GM21723 (cell line): Measurements from ENCODE around the gene SYNPO2.
"Not testable (repeated sequence)": the region's sequence is repeated elsewhere in the genome, so short reads cannot be mapped to it uniquely, and the experiment has no call there.

Experiments used
- ATAC-seq: cut with Tn5 transposase; IDR thresholded peaks from one replicate; pipeline ENCODE4 v1.9.1; 2021; ENCODE audit warnings: mild to moderate bottlenecking, moderate library complexity; ENCODE audit not compliant: unreplicated experiment

SYNPO2 gene

DNA sequence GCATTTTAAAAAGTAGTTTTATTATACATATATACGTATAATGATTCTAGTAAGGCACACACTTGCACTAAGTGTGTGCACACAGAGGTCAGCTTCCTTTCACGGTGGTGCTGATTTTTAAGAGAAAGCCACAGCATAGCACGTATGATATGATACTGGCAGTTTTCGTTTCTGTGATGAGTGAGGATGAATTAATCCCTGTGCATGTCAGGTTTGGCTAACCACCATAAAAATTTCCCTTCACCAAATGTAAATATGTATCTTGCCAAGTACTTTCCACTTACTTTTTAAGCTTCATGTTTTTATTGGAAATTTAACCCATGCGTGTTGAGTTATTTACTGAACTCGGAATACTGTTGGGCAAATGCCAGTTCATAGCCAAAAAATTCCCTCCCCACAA is 84.6 kb downstream of the SYNPO2 start:
- no peak for ATAC-seq

DNA sequence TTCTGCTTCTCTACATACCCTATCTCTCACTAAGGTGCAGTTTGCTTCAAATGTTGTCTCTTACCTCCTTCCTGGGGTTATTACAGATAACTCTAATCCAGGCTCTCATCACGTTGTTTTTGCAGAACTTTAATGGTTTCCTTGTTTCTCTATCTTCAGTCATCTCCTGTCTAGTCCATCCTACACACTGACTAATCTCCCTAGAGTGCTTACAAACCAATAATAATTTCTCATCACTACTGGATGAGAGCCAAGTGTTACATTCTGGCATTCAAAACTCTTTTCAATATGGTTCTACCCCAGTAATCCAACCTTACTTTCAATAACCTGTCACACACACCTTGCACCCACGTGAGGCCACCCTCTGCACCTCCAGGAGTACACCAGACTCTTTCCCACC is 86.1 kb downstream of the SYNPO2 start:
- ATAC-seq = no peak

DNA sequence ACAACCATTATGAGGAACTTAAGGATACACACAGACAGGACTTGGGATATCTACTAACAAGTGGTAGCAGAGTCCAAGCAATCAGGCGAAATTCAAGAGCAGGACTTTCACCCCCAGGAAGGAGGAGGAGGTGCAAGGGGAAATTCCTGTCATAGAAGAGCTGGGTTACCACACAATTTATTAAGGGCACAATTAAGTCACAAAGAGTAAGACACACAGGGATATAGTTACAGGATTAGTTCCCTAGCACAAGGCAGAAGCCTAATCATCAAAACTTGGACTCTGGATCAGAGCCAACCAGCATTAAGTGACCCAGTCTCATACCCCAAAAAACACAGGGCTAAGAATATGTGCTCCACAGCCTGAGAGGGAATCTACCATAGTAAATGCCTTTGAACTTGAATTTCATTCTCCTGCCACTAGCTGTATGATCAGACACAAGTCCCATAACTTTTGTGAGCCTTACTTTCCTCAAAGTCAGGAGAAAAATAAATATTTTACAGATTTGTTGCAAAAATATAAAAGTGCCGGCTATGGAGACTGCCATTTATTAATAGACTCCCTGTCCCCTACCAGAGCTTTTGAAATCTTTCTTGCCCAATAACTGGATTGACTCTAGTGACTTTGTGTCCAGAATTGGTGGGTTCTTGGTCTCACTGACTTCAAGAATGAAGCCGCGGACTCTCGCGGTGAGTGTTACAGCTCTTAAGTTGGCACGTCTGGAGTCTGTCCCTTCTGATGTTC is 87.0 kb downstream of the SYNPO2 start:
- ATAC-seq = no peak

DNA sequence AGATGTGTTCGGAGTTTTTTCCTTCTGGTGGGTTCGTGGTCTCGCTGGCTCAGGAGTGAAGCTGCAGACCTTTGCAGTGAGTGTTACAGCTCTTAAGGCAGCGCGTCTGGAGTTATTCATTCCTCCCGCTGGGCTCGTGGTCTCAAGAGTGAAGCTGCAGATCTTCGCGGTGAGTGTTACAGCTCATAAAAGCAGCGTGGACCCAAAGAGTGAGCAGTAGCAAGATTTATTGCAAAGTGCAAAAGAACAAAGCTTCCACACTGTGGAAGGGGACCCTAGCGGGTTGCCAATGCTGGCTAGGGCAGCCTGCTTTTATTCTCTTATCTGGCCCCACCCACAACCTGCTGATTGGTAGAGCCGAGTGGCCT is 87.5 kb downstream of the SYNPO2 start:
- not testable (repeated sequence) for ATAC-seq

DNA sequence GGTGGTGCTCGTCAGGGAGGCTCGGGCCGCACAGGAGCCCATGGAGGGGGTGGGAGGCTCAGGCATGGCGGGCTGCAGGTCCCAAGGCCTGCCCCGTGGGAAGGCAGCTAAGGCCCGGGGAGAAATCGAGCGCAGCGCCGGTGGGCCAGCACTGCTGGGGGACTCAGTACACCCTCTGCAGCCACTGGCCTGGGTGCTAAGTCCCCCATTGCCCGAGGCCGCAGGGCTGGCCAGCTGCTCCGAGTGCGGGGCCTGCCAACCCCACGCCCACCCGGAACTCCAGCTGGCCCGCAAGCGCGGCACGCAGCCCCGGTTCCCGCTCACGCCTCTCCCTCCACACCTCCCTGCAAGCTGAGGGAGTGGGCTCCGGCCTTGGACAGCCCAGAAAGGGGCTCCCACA is 88.4 kb downstream of the SYNPO2 start:
- ATAC-seq = not testable (repeated sequence)

DNA sequence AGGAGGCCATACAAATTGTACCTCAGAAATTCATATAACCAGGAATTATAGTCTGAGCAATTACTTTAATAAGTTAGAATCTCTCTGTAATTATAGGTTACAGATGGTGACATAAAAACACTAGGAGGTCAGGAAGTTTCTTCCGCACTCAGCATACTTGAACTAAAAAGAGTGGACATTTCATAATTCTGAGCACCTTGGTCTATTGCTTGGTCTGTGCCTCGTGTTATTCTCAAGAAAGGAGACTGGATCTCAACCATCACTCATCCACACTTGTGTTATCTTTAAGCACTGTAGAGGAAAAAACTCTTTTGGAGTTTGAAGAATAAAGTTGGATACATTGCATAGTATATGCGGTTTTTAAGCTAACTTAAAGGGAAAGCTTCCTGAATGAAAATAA is 91.1 kb downstream of the SYNPO2 start:
- no peak for ATAC-seq

DNA sequence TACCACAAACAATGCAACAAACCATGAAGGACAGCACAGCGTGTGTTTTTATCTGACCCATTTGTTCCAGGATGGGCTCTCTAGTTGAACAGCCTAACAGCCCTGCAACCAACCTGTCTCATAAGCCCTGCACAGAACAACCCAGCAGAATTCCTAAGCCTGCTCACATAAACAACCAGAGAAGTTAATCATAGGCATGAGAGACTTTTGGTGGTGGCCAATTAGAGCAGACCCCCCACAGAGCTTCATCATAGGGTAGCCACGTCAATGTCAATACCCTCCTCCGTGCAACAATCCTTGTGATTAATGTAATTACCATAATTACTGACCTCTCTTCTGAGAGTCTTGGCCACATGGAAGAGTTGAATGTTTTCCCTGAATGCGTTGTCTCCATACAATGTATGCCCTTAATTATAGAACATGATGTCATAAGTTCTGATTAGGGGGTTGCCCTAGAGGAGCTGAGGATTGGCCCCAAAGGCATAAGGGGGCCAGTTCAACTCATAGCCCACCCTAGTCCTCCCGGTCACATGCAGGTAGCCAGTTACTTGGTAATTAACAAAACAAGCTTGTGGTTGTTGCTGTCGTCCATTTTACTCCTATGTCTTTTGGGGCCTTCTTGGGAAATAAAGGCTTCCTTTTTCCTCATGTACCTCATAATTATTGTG is 92.7 kb downstream of the SYNPO2 start:
- no peak for ATAC-seq

DNA sequence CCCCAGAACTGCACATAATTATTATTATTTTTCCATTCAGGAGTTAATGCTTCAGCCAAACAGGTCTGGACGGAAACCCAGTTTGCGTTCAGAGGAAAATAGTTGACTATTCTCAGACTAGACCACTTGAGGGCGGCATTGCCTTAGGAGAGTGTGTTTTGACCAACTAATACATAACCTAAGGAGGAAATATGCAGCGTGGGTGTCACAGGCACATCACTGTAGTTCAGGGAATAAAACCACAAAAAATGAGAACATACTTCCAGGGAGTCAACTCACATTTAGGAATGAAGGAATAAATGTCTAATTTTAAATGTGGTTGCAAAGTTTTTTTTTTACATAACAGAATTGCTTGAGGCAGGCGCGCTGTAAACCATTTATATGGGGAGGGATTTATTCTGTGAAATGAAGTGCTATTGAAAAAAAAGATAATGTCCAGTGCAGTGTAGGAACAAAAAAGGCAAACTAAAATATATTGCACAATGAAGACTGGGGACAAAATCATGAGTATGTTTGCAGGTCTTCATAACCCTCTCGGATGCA is 93.3 kb downstream of the SYNPO2 start:
- peak; percentile 94 for ATAC-seq

DNA sequence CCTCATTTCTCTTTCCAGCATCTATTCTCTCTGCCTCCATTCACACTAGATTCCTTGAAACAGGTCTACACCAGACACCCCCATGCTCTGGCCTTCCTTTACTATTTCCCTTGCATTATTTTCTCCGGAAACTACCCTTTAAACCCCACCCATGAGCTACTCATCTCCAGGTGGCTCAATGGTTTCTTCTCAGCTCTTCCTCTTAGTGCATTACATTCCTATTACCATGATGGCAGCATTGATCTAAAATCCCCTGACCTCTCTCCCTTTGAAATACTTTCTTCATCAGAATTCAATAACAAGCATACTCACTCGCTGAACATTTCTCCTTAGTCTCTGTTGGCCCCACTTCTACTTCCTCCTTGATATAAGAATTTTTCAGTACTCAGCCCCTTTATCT is 94.6 kb downstream of the SYNPO2 start:
- no peak for ATAC-seq

DNA sequence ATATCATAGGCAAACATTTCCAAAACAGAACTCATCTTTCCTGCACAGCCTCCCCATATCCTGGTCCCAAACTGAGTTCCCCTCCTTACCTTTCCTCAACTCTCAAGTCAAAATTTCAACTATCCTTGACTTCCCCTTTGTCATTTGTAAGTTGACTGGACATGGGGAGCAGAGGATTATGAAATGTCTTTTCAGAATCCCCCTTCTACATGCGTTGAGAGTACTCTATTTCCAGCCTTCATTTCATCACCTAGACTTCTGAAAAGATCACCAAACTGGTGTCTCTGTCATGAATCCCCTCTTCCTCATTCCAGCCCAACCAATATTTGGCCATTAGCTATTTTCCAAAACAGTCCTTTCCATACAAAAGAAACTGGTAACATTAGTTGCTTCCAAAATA is 95.2 kb downstream of the SYNPO2 start:
- ATAC-seq = no peak

DNA sequence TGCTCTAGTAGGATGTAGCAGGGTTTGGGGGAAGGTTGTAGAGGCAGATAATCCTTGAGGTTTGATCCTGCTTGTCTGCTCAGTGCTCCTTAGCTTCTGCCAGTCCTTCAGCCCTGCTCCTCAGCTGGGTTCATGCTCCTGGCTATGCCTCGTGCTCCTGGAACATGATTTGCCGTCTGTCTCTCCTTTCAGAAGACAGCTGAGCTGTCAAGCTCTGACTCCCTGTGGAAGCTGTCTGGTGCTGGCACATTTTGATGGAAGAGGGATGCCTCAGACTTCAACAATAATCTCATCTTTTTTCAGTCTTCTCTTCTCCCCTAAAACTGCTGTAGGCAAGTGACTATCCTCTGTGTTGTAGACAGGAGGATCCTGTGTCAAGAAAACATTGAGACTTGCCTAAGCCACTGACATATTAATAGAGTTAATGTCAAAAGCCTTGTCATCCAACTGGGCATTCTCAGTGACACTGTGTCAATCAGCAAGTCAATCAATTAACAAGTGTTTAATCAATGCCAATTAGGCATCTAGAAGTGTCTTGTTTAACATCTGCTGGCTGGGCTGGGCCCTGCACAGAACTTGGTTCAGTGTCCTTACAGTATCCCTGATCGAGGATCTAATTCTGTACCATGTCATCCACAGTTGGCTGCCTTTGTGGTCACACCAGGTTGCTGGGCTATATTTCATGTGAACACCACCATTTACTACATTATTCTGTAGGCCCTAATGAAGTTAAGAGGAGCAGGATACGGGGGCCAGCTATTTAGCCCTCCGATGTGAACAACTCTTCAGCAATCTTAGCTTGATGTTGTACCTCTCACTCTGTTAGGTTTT is 96.7 kb downstream of the SYNPO2 start:
- ATAC-seq = no peak

DNA sequence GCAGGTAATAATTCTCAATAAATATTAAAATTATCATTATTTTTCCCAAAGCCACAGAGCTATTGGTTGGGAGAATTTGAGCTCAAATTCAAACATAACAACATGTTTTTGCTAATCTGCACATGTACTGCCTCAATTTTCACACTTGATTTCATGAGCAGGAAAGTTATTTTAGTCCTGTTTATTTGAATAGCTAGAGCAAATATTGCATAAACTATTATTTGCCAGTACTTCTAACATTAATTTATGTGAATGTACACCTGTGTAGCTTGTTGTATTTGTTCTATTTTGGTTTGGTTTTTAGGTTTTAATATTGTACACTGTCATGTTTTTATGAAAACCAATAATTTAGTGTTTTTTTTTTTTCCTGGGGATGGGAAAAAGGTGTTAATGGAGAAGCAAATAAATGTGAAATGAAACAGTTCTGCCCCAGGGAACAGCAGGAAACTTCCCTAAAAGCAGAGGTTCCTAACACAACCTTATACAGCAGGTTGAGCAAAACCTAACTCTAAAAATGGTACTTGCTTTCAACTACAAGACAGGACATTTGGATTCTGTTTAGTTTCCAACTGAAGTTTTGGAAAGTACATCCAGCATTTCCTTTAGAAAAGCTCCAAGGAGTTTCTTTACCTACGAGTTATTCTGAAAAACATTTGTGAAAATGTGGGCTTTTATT is 99.4 kb downstream of the SYNPO2 start:
- no peak for ATAC-seq

DNA sequence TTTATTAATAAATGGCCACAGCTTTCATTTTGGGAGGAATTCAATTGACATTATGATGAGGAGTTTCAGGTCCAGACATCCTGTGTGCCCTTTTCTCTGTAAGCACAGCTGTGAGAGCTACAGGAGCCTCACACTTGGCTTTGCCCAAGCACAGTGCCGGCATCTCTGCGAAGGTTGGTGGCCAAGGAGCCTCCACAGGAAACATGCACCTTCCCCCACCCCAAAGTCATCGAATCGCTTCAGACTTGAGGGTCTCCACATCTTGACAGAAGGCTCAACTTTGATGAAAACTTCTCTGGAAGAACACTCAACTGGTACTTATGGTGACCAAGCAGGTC is 100.0 kb downstream of the SYNPO2 start:
- ATAC-seq = no peak

DNA sequence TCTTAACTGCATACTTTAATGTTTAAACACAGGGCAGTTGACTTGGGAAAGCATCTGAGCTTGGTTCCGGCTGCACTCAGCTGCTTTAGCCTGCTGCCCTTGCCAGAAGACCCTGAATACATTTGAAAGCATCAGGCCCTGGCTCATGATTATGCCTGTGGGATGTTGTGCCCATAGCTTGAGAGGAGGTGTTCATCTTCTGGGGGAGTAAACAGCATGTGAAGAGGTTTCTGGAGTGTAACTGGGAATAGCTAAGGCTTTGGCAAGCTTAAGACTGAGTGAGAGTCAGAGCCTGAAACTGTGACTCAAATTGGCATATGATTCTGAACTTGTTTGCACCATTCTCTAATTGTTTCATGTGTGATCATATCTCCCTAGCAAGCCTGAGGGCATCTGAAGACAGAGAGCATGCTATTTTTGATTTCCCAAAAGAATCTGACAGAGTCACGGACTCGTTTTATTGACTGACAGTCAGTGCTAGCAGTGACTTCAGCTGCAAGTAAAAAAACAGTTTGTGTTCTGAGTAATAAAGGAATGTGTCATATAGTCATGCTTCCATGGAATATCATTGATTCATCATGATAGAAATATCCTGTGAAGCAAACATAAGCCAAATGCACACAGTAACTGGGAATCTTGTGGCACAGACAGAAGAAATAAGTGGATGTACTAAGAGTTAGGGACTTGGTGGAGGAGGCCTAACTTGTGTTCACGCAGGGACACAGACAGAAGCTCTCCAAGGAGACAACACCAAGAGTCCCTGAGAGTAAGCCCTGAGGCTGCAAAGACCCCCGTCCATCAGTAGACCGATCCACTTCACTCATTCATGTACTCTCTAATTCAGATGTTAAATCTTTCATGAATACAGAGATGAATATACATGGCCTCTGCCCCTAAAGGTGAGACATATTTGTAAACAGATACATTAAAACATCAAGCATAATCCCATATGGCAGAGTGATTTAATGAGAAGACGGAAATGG is 100.7 kb downstream of the SYNPO2 start:
- no peak for ATAC-seq

DNA sequence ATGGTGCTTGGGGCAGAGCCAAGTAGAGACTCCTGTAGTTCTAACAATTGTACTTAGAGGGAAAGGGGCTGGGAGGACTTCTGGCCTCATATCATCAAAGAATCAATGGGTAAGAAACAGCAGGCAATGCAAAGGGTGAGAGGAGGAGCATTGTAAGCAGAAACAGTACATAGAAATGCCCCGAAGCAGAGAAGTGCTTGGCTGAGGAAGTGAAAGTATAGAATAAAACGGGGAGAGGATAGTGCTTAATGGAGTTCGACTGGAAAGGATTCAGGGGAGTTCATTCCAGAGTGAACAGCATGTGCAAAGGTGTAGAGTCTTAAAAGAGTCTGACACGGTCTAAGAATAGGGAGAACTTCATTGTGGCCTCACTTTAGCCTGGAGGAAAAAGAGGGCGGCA is 103.0 kb downstream of the SYNPO2 start:
- ATAC-seq = no peak

DNA sequence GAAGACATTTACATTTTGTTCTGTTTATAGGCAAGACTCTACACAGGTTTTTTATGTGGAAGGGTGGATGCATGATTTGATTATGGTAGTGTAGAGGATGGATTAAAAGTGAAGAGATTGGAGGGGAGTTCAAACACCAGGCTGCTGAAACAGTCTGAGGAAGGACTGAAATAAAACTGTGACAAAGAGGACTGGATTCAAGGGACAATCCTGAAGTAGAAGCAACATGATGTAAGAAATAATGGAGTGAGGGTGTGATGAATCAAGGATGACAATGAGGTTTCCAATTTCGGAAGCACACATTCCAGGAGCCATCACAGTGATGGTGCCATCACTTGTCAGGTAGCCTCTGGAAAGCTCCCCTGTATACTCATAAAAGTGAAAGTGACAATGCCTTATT is 103.5 kb downstream of the SYNPO2 start:
- no peak for ATAC-seq

DNA sequence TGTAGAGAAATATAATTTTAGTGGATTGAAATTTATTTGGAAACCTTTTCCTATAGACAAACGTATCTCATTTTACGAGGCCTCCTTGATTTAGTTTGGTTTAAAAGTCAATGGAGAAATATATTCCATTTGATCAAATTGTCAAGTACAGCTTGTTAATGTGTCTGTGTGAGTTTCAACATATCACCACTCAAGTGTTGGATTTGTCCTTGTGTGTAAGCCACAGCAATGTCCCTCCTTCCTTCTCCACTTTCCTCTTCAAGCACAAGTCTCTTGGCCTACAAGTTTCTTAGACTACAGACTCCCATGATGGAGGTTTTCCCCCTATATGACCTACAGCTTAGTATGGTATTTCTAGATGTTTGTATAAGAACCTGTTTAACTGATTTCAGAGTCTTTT is 104.7 kb downstream of the SYNPO2 start:
- no peak for ATAC-seq

DNA sequence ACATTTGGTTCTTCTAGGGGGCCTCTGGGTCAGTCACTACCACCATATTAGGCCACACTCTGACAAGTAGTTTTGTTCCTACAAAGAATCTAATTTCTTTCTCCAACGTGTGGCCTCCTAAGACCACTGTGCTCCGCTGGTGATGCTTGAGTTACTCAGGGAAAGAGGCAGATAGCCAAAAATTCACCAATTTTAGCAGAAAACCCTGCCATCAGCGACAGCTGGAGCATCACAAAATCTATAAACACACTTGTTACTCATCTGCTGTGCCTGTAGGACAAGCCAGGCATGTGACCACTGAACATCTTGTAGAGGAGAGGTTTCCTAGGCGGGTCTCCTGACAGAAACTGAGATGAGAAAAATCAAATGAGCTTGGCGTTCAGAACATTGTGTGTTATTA is 105.4 kb downstream of the SYNPO2 start:
- ATAC-seq = no peak

DNA sequence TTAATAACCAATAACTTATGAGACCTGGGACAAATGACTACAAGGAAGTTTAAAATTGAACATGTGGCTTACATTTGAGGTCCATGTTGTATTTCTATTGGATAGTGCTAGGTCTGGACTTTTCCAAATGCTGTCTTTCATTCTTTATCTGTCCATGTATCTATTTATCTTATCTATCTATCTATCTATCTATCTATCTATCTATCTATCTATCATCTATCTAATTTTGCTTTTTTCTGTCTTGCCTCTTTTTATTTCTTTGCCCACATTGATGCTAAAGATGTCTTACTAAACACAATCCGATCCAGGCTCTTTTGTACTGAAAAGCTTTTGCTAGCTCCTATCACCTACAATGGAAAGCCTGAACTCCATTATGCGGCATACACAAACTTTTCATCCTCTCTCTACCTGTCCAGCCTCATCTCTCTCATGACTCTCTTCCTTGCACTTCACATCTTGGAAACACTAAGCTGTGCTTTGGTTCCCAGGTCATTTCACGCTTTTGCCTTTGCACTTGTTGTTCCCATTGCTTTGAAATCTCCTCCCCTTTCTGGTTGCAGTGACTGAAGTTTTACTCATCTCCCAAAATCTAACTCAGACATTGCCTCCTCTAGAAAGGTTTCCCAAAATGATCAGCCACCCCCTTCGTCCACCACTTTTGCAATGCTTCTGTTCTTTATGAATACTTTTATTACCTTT is 107.2 kb downstream of the SYNPO2 start:
- ATAC-seq = no peak
